Activated naive CD4-positive, alpha-beta T cell treated with anti-CD3 and anti-CD28 coated beads, Interleukin-2, amount 50 U/mL, for 72 hours (primary cell): ENCODE data around the gene CALML6. TPM values are rescaled to one million over a fixed set of nuclear protein-coding genes. Genes with fewer than 3 reads are reported as not detected.
"Not testable (repeated sequence)": the region's sequence is repeated elsewhere in the genome, so short reads cannot be mapped to it uniquely, and the experiment has no call there.

Experiments
- ATAC-seq, 2 donors: fragments of 150-1000 bp; cut with Tn5 transposase; 2 replicates each; pipeline ENCODE4 v1.10.0; 2021; ENCODE audit warnings: mild to moderate bottlenecking in 2 of 2, moderate library complexity in 2 of 2
- DNase-seq, 2 donors: peaks; one replicate each; pipeline ENCODE4 v3.0.0; 2021 to 2022; ENCODE audit warnings: low spot score in 2 of 2
- H3K27ac Mint-ChIP-seq, 2 donors: one replicate each; pipeline ENCODE4 v1.8.0; 2022; ENCODE audit warnings: mild to moderate bottlenecking in 2 of 2, mixed read lengths in 2 of 2
- H3K36me3 Mint-ChIP-seq, 2 donors: one replicate each; pipeline ENCODE4 v1.8.0; 2022; ENCODE audit warnings: mixed read lengths in 2 of 2
- H3K9me3 Mint-ChIP-seq, 2 donors: one replicate each; pipeline ENCODE4 v1.8.0; 2022; ENCODE audit warnings: mixed read lengths in 2 of 2
- total RNA-seq, 2 donors: library from RNA; stranded (reverse); gene quantifications; one replicate each; pipeline ENCODE4 v1.2.3, GENCODE V29; 2022

The CALML6 gene
- total RNA-seq = 1 to 10 TPM; 1.4 to 2.6 TPM

- ATAC-seq = no peak
- H3K9me3 Mint-ChIP-seq = no peaks in the 10 kb centered on the region
- no peak within 1 kb of the TSS for H3K27ac Mint-ChIP-seq
- no peaks in the 10 kb centered on the region for H3K36me3 Mint-ChIP-seq
- no peak for DNase-seq
Measured at GRCh38 chr1:1914971-1915692, at the start of gene CALML6. TSS of gene CALML6 (plus strand) at chr1:1915260. CDS start at chr1:1915281, 21 bp downstream.

GRCh38 chr1:1867164-1867563, 47.9 kb upstream of the CALML6 start:
- no peaks in the 10 kb centered on the region for H3K9me3 Mint-ChIP-seq
- no peak for DNase-seq
- H3K36me3 Mint-ChIP-seq = peaks cover 0 to 31% of the 10 kb centered on the region in 2 donors
- H3K27ac Mint-ChIP-seq = no peak overlapping the region
- no peak for ATAC-seq

- Mint-ChIP-seq H3K9me3 (no peaks in the 10 kb centered on the region), H3K36me3 (peaks cover 0 to 39% of the 10 kb centered on the region in 2 donors), H3K27ac (peak overlapping the region; percentile 7 to 38)
- ATAC-seq = no peak
- no peak for DNase-seq
Measured at GRCh38 chr1:1869469-1869868, 45.6 kb upstream of the CALML6 start.

- Mint-ChIP-seq H3K36me3 (peaks cover 0 to 48% of the 10 kb centered on the region in 2 donors), H3K9me3 (no peaks in the 10 kb centered on the region), H3K27ac (peak overlapping the region in 1 of 2 donors; percentile 21)
- DNase-seq (no peak), ATAC-seq (no peak)
Measured at GRCh38 chr1:1872329-1872994, 42.6 kb upstream of the CALML6 start.

GRCh38 chr1:1873186-1873585, 41.9 kb upstream of the CALML6 start:
- no peak for ATAC-seq
- DNase-seq = no peak
- H3K36me3 Mint-ChIP-seq = peaks cover 0 to 49% of the 10 kb centered on the region in 2 donors
- H3K9me3 Mint-ChIP-seq = no peaks in the 10 kb centered on the region
- peak overlapping the region in 1 of 2 donors; percentile 21 for H3K27ac Mint-ChIP-seq

GRCh38 chr1:1874901-1875300, 40.2 kb upstream of the CALML6 start:
- H3K9me3 Mint-ChIP-seq = peaks cover 0 to 7% of the 10 kb centered on the region in 2 donors
- ATAC-seq = no peak
- DNase-seq = no peak
- H3K36me3 Mint-ChIP-seq = peaks cover 6 to 56% of the 10 kb centered on the region in 2 donors
- H3K27ac Mint-ChIP-seq = no peak overlapping the region

GRCh38 chr1:1875932-1876331, 39.1 kb upstream of the CALML6 start:
- DNase-seq (peak in 1 of 2 donors; percentile 56), ATAC-seq (peak; percentile 86 to 93)
- peaks cover 0 to 7% of the 10 kb centered on the region in 2 donors for H3K9me3 Mint-ChIP-seq
- H3K36me3 Mint-ChIP-seq = peaks cover 6 to 47% of the 10 kb centered on the region in 2 donors
- peak overlapping the region; percentile 77 to 96 for H3K27ac Mint-ChIP-seq

GRCh38 chr1:1876335-1876930, 38.6 kb upstream of the CALML6 start:
- H3K27ac Mint-ChIP-seq = peak overlapping the region; percentile 77 to 96
- DNase-seq = no peak
- H3K9me3 Mint-ChIP-seq = peaks cover 0 to 7% of the 10 kb centered on the region in 2 donors
- ATAC-seq = peak in 1 of 2 donors; percentile 27
- H3K36me3 Mint-ChIP-seq = peaks cover 6 to 42% of the 10 kb centered on the region in 2 donors

GRCh38 chr1:1877865-1878436, 37.1 kb upstream of the CALML6 start:
- H3K36me3 Mint-ChIP-seq = peaks cover 6 to 28% of the 10 kb centered on the region in 2 donors
- peak overlapping the region in 1 of 2 donors; percentile 58 for H3K27ac Mint-ChIP-seq
- H3K9me3 Mint-ChIP-seq = peaks cover 0 to 7% of the 10 kb centered on the region in 2 donors
- ATAC-seq (no peak), DNase-seq (no peak)

- ATAC-seq = no peak
- H3K36me3 Mint-ChIP-seq = peaks cover 6 to 27% of the 10 kb centered on the region in 2 donors
- H3K9me3 Mint-ChIP-seq = peaks cover 0 to 7% of the 10 kb centered on the region in 2 donors
Measured at GRCh38 chr1:1879942-1880341, 35.1 kb upstream of the CALML6 start.

GRCh38 chr1:1880617-1881312, 34.3 kb upstream of the CALML6 start:
- H3K36me3 Mint-ChIP-seq = peaks cover 6 to 20% of the 10 kb centered on the region in 2 donors
- peaks cover 0 to 7% of the 10 kb centered on the region in 2 donors for H3K9me3 Mint-ChIP-seq
- DNase-seq (no peak), ATAC-seq (no peak)
- H3K27ac Mint-ChIP-seq = peak overlapping the region; percentile 51 to 71

More at GRCh38 chr1:1879942-1880341, 35.1 kb upstream of the CALML6 start:
- no peak for DNase-seq
- H3K27ac Mint-ChIP-seq = peak overlapping the region in 1 of 2 donors; percentile 25

GRCh38 chr1:1881727-1882126, 33.3 kb upstream of the CALML6 start:
- peaks cover 6 to 20% of the 10 kb centered on the region in 2 donors for H3K36me3 Mint-ChIP-seq
- DNase-seq (no peak), ATAC-seq (no peak)
- H3K27ac Mint-ChIP-seq = peak overlapping the region; percentile 71 to 89
- H3K9me3 Mint-ChIP-seq = peaks cover 0 to 7% of the 10 kb centered on the region in 2 donors

- H3K9me3 Mint-ChIP-seq = peaks cover 0 to 7% of the 10 kb centered on the region in 2 donors
- peak overlapping the region; percentile 64 to 66 for H3K27ac Mint-ChIP-seq
- ATAC-seq (no peak), DNase-seq (no peak)
- peaks cover 6 to 24% of the 10 kb centered on the region in 2 donors for H3K36me3 Mint-ChIP-seq
Measured at GRCh38 chr1:1883092-1883873, 31.8 kb upstream of the CALML6 start.

- not testable (repeated sequence) for H3K9me3 Mint-ChIP-seq, ATAC-seq, DNase-seq
- Mint-ChIP-seq H3K36me3 (peaks cover 2 to 21% of the 10 kb centered on the region in 2 donors), H3K27ac (peak overlapping the region in 1 of 2 donors; percentile 29)
Measured at GRCh38 chr1:1883890-1884289, 31.2 kb upstream of the CALML6 start.

GRCh38 chr1:1889090-1889750, 25.8 kb upstream of the CALML6 start:
- Mint-ChIP-seq H3K27ac (peak overlapping the region; percentile 70 to 91), H3K36me3 (peaks cover 8 to 31% of the 10 kb centered on the region in 2 donors), H3K9me3 (no peaks in the 10 kb centered on the region)
- no peak for ATAC-seq
- DNase-seq = no peak
